HG02798 (cell line): ENCODE results near the gene ZNF205.
"Not testable (repeated sequence)": the region's sequence is repeated elsewhere in the genome, so short reads cannot be mapped to it uniquely, and the experiment has no call there.

Experiments used
- ATAC-seq: cut with Tn5 transposase; IDR thresholded peaks from one replicate; pipeline ENCODE4 v1.9.1; 2021; ENCODE audit warnings: mild to moderate bottlenecking; ENCODE audit not compliant: unreplicated experiment, poor library complexity

ZNF205 gene

GRCh38 chr16:3129137-3130131 is 17.0 kb downstream of the ZNF205 start:
- ATAC-seq, result peak; percentile 70

- no peak for ATAC-seq
Observed at GRCh38 chr16:3131755-3132377, 19.5 kb downstream of the ZNF205 start.

- no peak for ATAC-seq
Observed at GRCh38 chr16:3133844-3134243, 21.5 kb downstream of the ZNF205 start.

GRCh38 chr16:3134338-3135125 is 22.1 kb downstream of the ZNF205 start, which contains the start of gene ZNF213:
Gene ZNF213 (plus strand): TSS chr16:3135029. CDS start chr16:3137281, 2,252 bp downstream.
- peak; percentile 94 for ATAC-seq

- ATAC-seq, result no peak
Observed at GRCh38 chr16:3135126-3135715, 22.8 kb downstream of the ZNF205 start.

- no peak for ATAC-seq
Observed at GRCh38 chr16:3137267-3137666, 24.9 kb downstream of the ZNF205 start.

GRCh38 chr16:3138342-3138741 is 26.0 kb downstream of the ZNF205 start:
- no peak for ATAC-seq

- ATAC-seq, result no peak
Observed at GRCh38 chr16:3138823-3139426, 26.5 kb downstream of the ZNF205 start.

GRCh38 chr16:3139561-3139960 is 27.2 kb downstream of the ZNF205 start:
- not testable (repeated sequence) for ATAC-seq

GRCh38 chr16:3140603-3141427 is 28.4 kb downstream of the ZNF205 start:
- ATAC-seq, result no peak

GRCh38 chr16:3141781-3142311 is 29.5 kb downstream of the ZNF205 start:
- no peak for ATAC-seq

- ATAC-seq, result no peak
Observed at GRCh38 chr16:3142327-3142726, 29.9 kb downstream of the ZNF205 start.

- no peak for ATAC-seq
Observed at GRCh38 chr16:3142770-3143169, 30.4 kb downstream of the ZNF205 start.

GRCh38 chr16:3143189-3143588 is 30.8 kb downstream of the ZNF205 start:
- no peak for ATAC-seq

GRCh38 chr16:3143598-3144320 is 31.4 kb downstream of the ZNF205 start:
- ATAC-seq, result no peak

GRCh38 chr16:3144321-3144983 is 32.1 kb downstream of the ZNF205 start:
- no peak for ATAC-seq

GRCh38 chr16:3145151-3145550 is 32.8 kb downstream of the ZNF205 start:
- ATAC-seq, result no peak

GRCh38 chr16:3145660-3146059 is 33.3 kb downstream of the ZNF205 start:
- ATAC-seq, result no peak
